HG02759 (cell line): Measurements from ENCODE around the gene CYP46A1.
A peak's percentile ranks its signal among the peaks of the same experiment; 100 is the strongest.

Experiments used
- ATAC-seq: cut with Tn5 transposase; IDR thresholded peaks from one replicate; pipeline ENCODE4 v1.9.1; 2021; ENCODE audit warnings: mild to moderate bottlenecking, moderate library complexity; ENCODE audit not compliant: unreplicated experiment

Gene CYP46A1

GRCh38 chr14:99727096-99727870 lies 43.2 kb downstream of the CYP46A1 start:
- no peak for ATAC-seq

- no peak for ATAC-seq
Observed at GRCh38 chr14:99728231-99728920, 44.3 kb downstream of the CYP46A1 start.

GRCh38 chr14:99728981-99729451 lies 44.9 kb downstream of the CYP46A1 start:
- ATAC-seq = no peak

GRCh38 chr14:99729991-99730875 lies 46.1 kb downstream of the CYP46A1 start:
- peak; percentile 75 for ATAC-seq

- no peak for ATAC-seq
Observed at GRCh38 chr14:99730876-99731546, 46.9 kb downstream of the CYP46A1 start.

- no peak for ATAC-seq
Observed at GRCh38 chr14:99731547-99732435, 47.7 kb downstream of the CYP46A1 start.

- ATAC-seq = no peak
Observed at GRCh38 chr14:99732436-99733210, 48.5 kb downstream of the CYP46A1 start.

GRCh38 chr14:99733211-99733539 lies 49.1 kb downstream of the CYP46A1 start:
- ATAC-seq = no peak

- no peak for ATAC-seq
Observed at GRCh38 chr14:99733540-99734405, 49.7 kb downstream of the CYP46A1 start.

GRCh38 chr14:99734406-99735051 lies 50.4 kb downstream of the CYP46A1 start:
- ATAC-seq = no peak

- ATAC-seq = no peak
Observed at GRCh38 chr14:99735189-99736135, 51.4 kb downstream of the CYP46A1 start.

- no peak for ATAC-seq
Observed at GRCh38 chr14:99736603-99737371, 52.7 kb downstream of the CYP46A1 start.

GRCh38 chr14:99737451-99737951 lies 53.4 kb downstream of the CYP46A1 start:
- ATAC-seq = no peak

- ATAC-seq = no peak
Observed at GRCh38 chr14:99737956-99738667, 54.0 kb downstream of the CYP46A1 start.

- no peak for ATAC-seq
Observed at GRCh38 chr14:99740411-99740810, 56.3 kb downstream of the CYP46A1 start.
